GM19099 (cell line): ENCODE data around the gene PLA2G2C.

ENCODE experiments used
- POLR2A ChIP-seq: IDR thresholded peaks from 3 replicates; pipeline ENCODE4 v1.6.1; 2011; ENCODE audit warnings: low read depth; ENCODE audit not compliant: insufficient read length; ENCODE audit errors: extremely low read depth

PLA2G2C gene

DNA sequence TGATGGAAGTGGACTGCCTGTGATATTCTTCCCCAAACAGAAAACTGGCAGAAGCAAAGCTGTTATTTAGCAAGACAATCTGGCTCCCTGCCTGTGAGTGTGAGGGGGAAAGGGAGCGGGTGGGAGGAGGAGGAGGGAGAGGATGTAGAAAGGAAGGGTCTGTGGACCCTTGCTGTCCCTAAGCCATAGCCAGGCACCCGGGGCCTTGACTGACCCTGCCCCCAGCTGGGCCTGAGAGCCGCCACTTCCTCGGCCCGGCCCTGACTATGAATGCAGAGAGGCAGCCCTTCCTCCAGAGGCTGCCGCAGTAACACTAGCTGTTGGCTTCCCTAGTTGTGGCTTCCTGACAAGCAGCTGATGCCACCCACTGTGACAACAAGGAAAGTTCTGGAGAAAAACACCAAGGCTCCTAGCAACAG lies 33.3 kb downstream of the PLA2G2C start:
- TF ChIP-seq POLR2A, result no peak

DNA sequence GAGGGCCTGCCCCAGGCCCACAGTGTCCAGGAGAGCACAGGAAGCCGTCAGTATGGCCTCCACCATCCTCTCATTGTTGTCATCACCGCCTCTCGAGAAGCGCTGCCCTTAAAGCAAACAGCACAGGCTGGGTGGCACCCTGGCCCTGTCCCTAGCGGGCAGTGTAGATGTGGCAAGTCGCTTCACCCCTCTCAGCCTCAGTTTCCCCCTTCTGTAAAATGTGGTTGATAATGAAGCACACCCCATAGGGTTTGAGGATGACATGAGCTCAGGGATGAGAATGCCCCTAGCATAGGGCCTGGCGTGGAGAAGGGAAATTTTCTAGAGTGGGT lies 33.8 kb downstream of the PLA2G2C start:
- TF ChIP-seq POLR2A, result no peak

DNA sequence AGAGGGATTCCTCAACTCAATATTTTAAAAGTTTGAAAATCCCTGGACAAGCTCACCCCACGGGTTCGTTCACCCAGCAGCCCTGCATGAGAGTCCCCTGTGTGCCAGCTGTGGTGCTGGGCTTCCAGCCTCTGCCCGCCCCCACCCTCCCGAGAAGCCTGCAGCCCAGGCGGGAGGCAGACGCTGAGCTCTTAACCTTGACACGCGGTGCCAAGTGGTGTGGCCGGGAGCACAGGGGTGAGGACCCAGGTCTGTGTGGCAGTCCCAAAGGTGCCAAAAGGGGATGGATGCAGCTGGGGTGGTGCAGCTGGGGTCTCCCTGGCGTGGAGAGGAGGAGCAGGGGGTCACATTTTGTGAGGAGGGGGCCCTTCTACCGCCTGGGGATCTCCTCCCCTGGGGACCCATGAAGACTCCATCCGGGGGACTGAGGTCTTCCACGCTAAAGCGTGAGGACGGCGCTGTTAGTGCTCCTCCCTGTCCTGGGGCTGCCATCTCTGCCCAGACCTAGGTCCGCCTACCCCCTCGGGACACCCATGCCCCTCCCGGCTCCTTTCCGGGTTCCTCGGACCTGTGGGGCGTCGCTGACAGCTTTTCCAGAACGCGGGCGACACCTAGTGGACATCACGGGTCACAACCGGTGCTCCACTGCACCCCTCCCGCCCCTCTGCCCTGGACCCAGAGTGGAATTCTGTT lies 34.3 kb downstream of the PLA2G2C start:
- TF ChIP-seq POLR2A, result no peak

DNA sequence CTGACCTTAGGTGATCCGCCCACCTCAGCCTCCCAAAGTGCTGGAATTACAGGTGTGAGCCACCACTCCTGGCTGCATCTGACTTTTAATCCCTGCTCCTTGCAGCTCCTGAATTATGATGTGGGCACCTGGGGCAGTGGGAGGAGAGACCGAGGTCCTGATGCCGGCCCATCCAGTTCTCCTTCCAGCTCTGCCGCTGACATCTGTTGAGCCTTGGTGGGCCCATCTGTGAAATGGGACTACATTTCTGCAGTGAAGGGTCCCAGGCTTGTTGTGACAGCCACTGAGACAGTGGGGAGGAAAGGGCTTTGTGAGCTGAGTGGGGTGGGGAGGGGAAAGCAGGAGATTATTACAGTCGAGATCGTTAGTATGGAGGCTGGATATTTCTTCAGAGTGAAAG lies 35.3 kb downstream of the PLA2G2C start:
- TF ChIP-seq POLR2A, result no peak

DNA sequence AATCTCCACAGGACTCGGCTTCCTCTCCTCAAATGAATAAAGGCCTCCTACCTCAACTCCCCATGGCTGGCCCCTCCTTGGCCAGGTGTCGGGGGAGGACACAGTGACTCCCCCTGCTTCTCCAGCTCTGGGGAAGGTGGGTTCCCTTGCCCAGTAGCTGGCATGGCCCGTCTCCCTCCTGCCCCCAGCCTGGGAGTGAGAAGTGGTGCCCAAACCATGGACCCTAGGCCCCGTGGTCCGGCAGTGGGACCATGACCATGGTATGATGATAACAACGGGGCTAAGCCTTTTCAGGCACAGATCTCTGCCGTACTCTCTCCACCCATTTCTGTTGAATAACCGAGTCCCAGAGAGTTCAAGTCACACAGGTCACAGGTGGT lies 36.0 kb downstream of the PLA2G2C start:
- no peak for TF ChIP-seq POLR2A

DNA sequence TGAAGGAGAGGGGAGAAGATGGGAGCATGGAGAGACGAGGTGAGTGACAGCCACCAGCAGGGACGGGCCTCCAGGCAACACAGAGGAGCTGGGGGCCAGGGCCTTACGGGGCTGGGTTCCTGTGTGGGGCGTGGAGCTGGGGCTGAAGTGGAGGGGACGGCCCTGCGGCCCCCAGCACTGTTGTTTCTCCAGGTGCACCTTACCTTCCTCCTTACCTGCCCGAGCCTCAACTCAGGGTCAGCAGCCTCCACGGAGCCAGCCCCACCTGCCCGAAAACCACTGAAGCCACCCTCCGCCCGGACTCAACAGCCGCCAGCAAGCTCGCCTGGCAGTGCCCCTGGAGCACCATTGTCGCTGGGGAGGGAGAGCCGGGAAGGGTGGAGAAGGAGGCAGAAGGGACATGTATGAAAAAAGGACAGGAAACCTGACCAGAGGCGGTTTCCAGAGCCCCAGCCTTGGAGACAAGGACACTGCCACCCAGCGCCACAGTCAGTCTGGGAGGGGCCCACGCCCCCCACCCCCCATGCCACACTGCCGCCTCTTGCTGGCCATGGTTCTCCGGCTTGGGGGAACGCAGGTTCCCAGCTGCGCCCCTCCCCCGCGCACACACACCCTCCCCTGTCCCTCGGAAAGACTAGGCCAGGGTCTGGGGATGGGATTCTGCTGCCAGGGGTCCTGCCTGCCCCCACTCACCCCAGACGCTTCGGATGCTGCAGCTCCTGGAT lies 36.6 kb downstream of the PLA2G2C start:
- TF ChIP-seq POLR2A, result no peak

DNA sequence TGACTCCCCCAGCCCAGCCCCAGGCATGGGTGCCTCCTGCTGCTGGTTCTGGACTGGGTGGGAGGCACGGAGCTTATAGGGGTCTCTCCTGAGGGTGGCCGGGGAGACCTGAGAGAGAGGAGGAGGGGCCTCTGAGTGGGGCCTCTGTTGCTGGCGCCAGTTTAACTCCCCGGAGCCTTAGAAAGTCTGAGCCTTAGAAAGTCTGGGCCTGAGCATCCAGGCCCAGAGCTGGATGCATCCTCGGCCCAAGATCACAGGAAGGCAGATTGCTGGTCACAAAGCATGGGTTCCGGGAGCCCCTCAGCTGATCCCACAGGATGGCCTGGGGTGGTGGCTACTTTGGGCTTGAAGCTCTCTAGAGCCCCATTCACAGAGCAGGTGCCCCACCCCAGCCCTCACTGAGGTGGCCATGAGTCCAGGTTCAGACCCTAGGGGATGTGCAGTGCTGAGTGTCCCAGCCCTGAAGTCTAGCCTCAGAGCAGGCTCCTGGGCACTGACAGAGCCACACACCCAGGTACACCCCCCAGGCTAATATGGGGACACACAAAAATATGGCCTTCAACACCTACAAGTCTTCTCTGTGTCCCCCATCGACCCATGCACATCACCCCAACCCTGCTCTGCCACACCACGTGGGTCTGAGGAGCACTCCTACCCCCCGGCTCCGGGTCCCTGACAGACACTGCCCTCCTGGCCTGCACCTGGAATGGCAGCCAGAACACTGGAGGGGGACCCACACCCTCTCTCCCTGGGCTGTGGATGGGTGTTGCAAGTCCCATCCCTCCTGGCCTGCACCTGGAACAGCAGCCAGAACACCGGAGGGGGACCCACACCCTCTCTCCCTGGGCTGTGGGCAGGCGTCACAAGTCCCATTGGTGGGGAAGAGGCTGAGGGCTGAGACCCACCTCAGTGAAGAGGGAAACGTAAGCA lies 37.5 kb downstream of the PLA2G2C start:
- no peak for TF ChIP-seq POLR2A

DNA sequence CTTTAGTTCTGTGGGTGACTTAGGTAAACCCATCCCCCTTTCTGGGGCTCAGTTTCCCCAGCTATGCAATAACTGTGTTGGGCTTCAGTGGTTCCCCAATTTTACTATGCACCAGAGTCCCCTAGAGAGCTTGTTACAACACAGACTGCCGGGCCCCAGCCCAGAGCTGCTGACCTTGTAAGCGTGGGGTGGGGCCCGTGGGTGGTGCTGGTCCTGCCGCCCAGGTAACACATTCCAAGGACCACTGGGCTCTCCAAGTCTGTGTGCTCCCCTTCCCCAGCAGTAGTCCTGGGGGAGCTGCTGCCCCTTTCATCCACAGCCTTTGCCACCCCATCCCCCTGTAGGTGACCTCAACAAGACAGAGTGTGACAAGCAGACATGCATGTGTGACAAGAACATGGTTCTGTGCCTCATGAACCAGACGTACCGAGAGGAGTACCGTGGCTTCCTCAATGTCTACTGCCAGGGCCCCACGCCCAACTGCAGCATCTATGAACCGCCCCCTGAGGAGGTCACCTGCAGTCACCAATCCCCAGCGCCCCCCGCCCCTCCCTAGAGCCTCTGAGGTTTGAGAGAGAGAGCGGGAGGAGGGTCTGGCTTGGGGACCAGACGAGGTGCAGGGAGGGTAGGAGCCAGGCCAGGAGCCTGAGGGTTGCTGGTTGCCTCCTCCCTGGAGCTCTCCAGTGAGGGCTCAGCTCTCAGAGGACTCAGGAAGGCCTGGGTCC lies 38.3 kb downstream of the PLA2G2C start:
- no peak for TF ChIP-seq POLR2A

DNA sequence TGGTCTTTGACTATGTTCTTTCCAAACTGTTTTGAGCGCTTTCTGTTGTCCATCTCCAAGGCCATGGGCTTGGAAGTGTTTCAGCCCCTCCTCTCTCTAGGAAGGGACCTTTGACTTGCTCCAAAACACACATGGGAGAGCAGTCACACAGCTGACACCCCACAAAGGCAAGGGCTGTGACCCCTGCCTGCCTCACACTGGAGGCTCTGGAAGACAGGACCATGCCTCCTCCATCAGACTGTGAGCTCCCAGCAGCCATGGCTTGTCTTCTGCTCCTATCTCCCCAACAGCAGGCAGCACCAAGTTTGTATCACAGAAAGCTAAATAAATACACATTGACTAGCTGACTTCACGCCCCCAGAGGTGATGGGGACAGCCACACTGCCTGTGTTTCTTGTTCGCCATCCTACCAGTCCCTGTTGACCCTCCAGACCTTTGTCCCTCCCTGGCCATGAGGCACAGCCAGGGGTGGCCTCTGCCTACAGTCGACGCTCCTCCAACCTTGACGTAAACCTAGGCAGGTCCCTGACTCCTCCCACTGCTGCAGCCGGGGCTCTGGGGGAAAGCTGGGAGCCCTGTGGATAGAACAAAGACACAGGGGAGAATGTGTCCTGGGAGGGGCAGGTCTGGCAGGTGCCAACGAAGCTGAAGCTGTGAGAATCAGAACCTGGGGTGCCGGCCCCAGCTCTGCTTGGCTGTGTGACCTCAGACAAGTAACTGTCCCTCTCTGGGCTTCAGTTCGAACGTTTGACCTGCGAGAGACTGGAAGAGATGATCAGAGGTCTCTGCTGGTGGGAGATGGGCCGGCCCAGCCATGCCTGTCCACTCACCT lies 42.4 kb downstream of the PLA2G2C start:
- TF ChIP-seq POLR2A, result no peak

DNA sequence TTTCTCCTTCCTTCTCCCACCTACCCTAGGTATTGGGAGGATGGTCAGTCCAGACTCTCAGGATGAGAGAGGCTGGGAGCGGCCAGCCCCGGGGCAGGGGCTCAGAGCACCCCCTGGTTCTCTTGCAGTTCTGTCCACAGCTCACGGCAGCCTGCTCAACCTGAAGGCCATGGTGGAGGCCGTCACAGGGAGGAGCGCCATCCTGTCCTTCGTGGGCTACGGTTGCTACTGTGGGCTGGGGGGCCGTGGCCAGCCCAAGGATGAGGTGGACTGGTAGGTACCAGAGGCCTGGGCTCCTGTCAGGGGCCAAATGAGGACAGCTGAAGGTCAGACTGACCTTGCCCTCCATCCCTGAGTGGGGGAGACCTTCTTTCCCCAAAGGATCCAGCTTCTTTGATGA lies 43.0 kb downstream of the PLA2G2C start:
- no peak for TF ChIP-seq POLR2A

DNA sequence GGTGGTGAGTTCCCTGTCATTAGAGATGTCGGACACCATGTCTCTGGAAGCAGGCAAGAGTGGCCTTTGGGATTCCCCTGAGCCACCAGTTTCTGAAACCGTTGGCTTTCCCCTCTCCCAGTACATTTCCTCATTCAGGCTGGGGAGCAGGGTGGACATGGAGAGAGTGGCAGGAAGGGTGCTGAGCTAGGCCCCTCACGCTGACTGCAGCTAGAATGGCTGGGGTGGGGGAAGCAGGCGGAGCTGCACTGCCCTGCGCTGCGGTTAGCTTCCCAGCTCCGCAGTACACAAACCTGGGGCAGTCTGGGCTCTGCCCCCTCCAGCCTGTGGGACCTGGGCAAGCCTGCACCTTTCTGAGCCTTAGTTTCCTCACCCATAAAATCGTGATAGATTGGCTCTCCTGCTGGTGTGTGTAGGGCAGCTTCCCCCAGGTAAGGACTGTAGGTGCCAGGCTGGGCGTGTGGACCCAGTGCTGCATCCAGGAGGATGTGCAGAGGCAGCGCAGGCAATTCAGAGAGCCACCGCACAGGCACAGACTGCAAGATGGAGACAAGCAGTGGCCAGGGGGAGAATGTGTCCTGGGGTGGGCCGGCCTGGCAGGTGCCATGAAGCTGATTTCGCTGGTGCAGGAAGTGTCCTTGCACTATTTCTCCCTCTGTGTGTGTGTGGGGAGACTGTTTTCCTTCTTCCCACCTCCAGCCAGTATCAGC lies 44.2 kb downstream of the PLA2G2C start:
- no peak for TF ChIP-seq POLR2A

DNA sequence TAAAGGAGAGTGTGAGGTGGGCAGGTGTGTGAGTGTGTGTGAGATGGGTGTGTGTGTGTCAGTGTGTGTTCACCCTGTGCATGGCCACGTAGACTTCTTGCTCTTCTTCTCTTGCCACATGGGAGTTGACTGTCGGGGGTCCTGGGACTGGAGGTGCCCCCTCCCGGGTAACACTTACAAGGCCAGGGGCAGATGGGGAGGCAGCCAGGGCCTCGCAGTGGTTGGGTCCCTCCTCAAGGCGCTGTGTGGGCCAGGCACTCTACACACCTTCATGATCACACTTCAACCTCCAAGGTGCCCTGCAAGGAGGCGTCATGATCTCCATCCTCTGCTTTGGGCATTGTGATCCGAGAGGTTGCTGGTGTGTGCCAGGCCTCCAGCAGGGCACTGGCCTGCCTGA lies 44.9 kb downstream of the PLA2G2C start:
- TF ChIP-seq POLR2A, result no peak

DNA sequence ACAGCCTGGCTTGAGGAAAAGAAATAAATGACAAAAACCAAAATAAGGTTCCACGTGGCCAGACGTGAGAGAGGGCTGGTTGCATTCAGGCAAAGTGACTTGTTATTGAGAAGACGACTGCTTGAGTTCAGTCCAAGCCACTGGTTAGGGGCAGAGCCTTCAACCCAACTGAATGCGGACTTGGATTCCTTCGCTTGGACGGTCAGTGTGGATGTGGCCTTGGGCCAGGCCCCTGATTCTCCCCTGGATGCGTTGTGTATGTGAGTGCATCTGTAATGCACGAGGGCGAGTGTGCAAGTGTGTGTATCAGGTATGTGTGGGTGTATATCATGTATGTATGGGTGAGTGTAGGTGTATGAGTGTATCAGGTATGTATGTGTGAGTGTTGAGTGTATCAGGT lies 45.3 kb downstream of the PLA2G2C start:
- no peak for TF ChIP-seq POLR2A
